PC-3 (cell line): ENCODE results near the gene NDUFAF4.

Source experiments
- CTCF ChIP-seq: fragments of 300-600 bp; sonication (generic); conservative IDR thresholded peaks from 2 replicates; pipeline ENCODE4 v1.5.1; 2017; ENCODE audit warnings: antibody characterized with exemption, low read depth, mild to moderate bottlenecking, low read length
- EZH2phosphoT487 ChIP-seq: fragments of 300-600 bp; sonication (generic); IDR thresholded peaks from 2 replicates; pipeline ENCODE4 v1.6.1; 2018; ENCODE audit warnings: mild to moderate bottlenecking, antibody characterized with exemption, low read length, borderline replicate concordance

GRCh38 chr6:96929741-96930140 is 32.0 kb upstream of the NDUFAF4 start:
- TF ChIP-seq EZH2phosphoT487 (no peak), CTCF (no peak)
